Activated CD8-positive, alpha-beta memory T cell treated with anti-CD3 and anti-CD28 coated beads, Interleukin-2, amount 50 U/mL, for 24 hours (primary cell): Measurements from ENCODE around the gene PLEKHG7.
"Not testable (repeated sequence)": the region's sequence is repeated elsewhere in the genome, so short reads cannot be mapped to it uniquely, and the experiment has no call there.

Experiments used
- DNase-seq: peaks from one replicate; pipeline ENCODE4 v3.0.0-alpha.2; 2020; ENCODE audit errors: extremely low read depth

The PLEKHG7 gene

GRCh38 chr12:92702754-92703679 lies at the start of gene PLEKHG7:
PLEKHG7 (plus strand) TSS chr12:92702989; CDS start chr12:92706632, 3,643 bp downstream.
- no peak for DNase-seq

- not testable (repeated sequence) for DNase-seq
These were observed 48.5 kb upstream of the PLEKHG7 start for GRCh38 chr12:92654256-92654655.

- no peak for DNase-seq
These were observed 47.9 kb upstream of the PLEKHG7 start for GRCh38 chr12:92654929-92655328.

GRCh38 chr12:92656911-92657310 lies 45.9 kb upstream of the PLEKHG7 start:
- DNase-seq = no peak

- no peak for DNase-seq
These were observed 45.0 kb upstream of the PLEKHG7 start for GRCh38 chr12:92657770-92658169.

- no peak for DNase-seq
These were observed 44.2 kb upstream of the PLEKHG7 start for GRCh38 chr12:92658611-92659010.

GRCh38 chr12:92661269-92661668 lies 41.5 kb upstream of the PLEKHG7 start:
- no peak for DNase-seq

- no peak for DNase-seq
These were observed 37.3 kb upstream of the PLEKHG7 start for GRCh38 chr12:92665496-92665895.

- no peak for DNase-seq
These were observed 34.0 kb upstream of the PLEKHG7 start for GRCh38 chr12:92668739-92669138.

- DNase-seq = not testable (repeated sequence)
These were observed 31.3 kb upstream of the PLEKHG7 start for GRCh38 chr12:92671524-92671923.

GRCh38 chr12:92673756-92674155 lies 29.0 kb upstream of the PLEKHG7 start:
- DNase-seq = no peak

GRCh38 chr12:92674500-92674899 lies 28.3 kb upstream of the PLEKHG7 start:
- no peak for DNase-seq

GRCh38 chr12:92675092-92675865 lies 27.5 kb upstream of the PLEKHG7 start:
- no peak for DNase-seq

- DNase-seq = no peak
These were observed 26.1 kb upstream of the PLEKHG7 start for GRCh38 chr12:92676710-92677109.

- no peak for DNase-seq
These were observed 12.2 kb upstream of the PLEKHG7 start for GRCh38 chr12:92690601-92691000.

- no peak for DNase-seq
These were observed 7.7 kb upstream of the PLEKHG7 start for GRCh38 chr12:92695056-92695455.

GRCh38 chr12:92695577-92695976 lies 7.2 kb upstream of the PLEKHG7 start:
- no peak for DNase-seq

- DNase-seq = no peak
These were observed 6.6 kb upstream of the PLEKHG7 start for GRCh38 chr12:92696216-92696615.

GRCh38 chr12:92698474-92698873 lies 4.3 kb upstream of the PLEKHG7 start:
- DNase-seq = no peak

GRCh38 chr12:92701441-92701840 lies 1.3 kb upstream of the PLEKHG7 start:
- DNase-seq = no peak

- no peak for DNase-seq
These were observed 997 bp downstream of the PLEKHG7 start for GRCh38 chr12:92703786-92704185.

- DNase-seq = no peak
These were observed 3.8 kb downstream of the PLEKHG7 start for GRCh38 chr12:92706594-92706993.

GRCh38 chr12:92707926-92708325 lies 5.1 kb downstream of the PLEKHG7 start:
- DNase-seq = no peak
